ENCODE data around the gene TBC1D22A. TPM values are rescaled to one million over a fixed set of nuclear protein-coding genes. Genes with fewer than 3 reads are reported as not detected.

TBC1D22A gene
- total RNA-seq, 2 experiments from 2014 or later = 38.5 to 41.0 TPM

- H3K36me3 Mint-ChIP-seq (ENCODE audit: low read depth) = peaks cover 52% of the 10 kb centered on the region
- no peak for DNase-seq
- no peaks in the 10 kb centered on the region for H3K9me3 Mint-ChIP-seq
- no peak overlapping the region for H3K4me3 Mint-ChIP-seq
- H3K27ac Mint-ChIP-seq = no peak overlapping the region
- peaks cover 20% of the 10 kb centered on the region for H3K4me1 Mint-ChIP-seq
- H3K27me3 Mint-ChIP-seq = no peaks in the 10 kb centered on the region
- POLR2A ChIA-PET = no interaction called here
- CTCF ChIA-PET = interaction anchor here (2.0 kb wide), 1 partner anchor 38 kb away, joined by 9 read pairs; no protein-coding TSS in a partner anchor
Measured at GRCh38 chr22:46796566-46797195, 34.2 kb downstream of the TBC1D22A start.

DNA sequence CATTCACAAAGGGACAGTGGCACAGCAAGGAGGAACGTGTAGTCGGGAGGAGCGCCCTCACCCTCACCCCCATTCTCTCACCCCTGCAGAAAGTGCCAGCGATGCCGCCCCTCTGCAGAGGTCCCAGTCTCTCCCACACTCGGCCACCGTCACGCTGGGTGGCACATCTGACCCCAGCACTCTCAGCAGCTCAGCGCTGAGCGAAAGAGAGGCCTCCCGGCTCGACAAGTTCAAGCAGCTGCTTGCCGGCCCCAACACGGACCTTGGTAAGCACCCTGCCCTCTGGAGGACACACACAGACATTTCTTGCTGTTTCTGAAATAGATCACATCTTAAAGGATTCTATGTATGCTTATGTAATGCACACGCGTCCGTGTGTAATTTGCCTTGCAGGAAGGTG is 34.9 kb downstream of the TBC1D22A start:
- POLR2A ChIA-PET = no interaction called here
- peaks cover 57% of the 10 kb centered on the region for H3K36me3 Mint-ChIP-seq (ENCODE audit: low read depth)
- peaks cover 16% of the 10 kb centered on the region for H3K4me1 Mint-ChIP-seq
- no peak overlapping the region for H3K27ac Mint-ChIP-seq
- H3K27me3 Mint-ChIP-seq = no peaks in the 10 kb centered on the region
- CTCF ChIA-PET = no interaction called here
- DNase-seq = no peak
- H3K9me3 Mint-ChIP-seq = no peaks in the 10 kb centered on the region
- no peak overlapping the region for H3K4me3 Mint-ChIP-seq

DNA sequence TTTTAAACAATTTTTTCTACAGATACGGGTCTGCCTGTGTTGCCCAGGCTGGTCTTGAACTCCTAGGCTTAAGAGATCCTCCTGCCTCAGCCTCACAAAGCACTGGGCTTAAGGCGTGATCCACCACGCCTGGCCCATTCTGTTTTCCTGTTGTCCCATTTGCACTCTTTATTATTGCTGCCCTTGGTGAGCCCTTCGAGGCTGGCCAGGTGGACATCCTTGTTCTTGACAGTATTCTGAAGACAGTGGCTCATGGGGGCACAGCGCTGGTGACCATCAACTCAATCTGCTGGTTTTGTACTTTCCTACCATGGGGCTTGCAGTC is 35.6 kb downstream of the TBC1D22A start:
- DNase-seq = no peak
- Mint-ChIP-seq H3K27ac (peak overlapping the region; percentile 8), H3K4me3 (no peak overlapping the region), H3K9me3 (no peaks in the 10 kb centered on the region), H3K27me3 (no peaks in the 10 kb centered on the region), H3K36me3 (ENCODE audit: low read depth) (peaks cover 55% of the 10 kb centered on the region), H3K4me1 (peaks cover 14% of the 10 kb centered on the region)
- ChIA-PET CTCF (interaction anchor here (1.0 to 10.0 kb wide), 2 partner anchors 24 to 37 kb away, joined by 5 to 178 read pairs; partner anchors contain the start of gene TBC1D22A), POLR2A (interaction anchor here (1.0 to 1.2 kb wide), 2 partner anchors 23 to 35 kb away, joined by 3 to 5 read pairs; partner anchors contain the start of gene TBC1D22A)

- H3K36me3 Mint-ChIP-seq (ENCODE audit: low read depth) = peaks cover 54% of the 10 kb centered on the region
- H3K4me3 Mint-ChIP-seq = no peak overlapping the region
- H3K27ac Mint-ChIP-seq = no peak overlapping the region
- DNase-seq = peak; percentile 80
- no peaks in the 10 kb centered on the region for H3K27me3 Mint-ChIP-seq
- ChIA-PET CTCF (interaction anchor here (0.6 to 10.0 kb wide), 10 partner anchors 8 to 368 kb away, joined by 3 to 178 read pairs (median 4); partner anchors contain the start of gene TBC1D22A), POLR2A (interaction anchor here (0.8 to 1.2 kb wide), 3 partner anchors 7 to 36 kb away, joined by 3 to 5 read pairs (median 3); partner anchors contain the start of gene TBC1D22A)
- peaks cover 16% of the 10 kb centered on the region for H3K4me1 Mint-ChIP-seq
- no peaks in the 10 kb centered on the region for H3K9me3 Mint-ChIP-seq
Measured at GRCh38 chr22:46798366-46799350, 36.2 kb downstream of the TBC1D22A start.

GRCh38 chr22:46799626-46800025 is 37.2 kb downstream of the TBC1D22A start:
- Mint-ChIP-seq H3K4me1 (peaks cover 16% of the 10 kb centered on the region), H3K36me3 (ENCODE audit: low read depth) (peaks cover 56% of the 10 kb centered on the region), H3K9me3 (no peaks in the 10 kb centered on the region), H3K4me3 (no peak overlapping the region), H3K27me3 (no peaks in the 10 kb centered on the region), H3K27ac (no peak overlapping the region)
- CTCF ChIA-PET = interaction anchor here (1.2 to 10.0 kb wide), 2 partner anchors 39 to 51 kb away, joined by 4 to 178 read pairs; partner anchors contain the start of gene TBC1D22A
- no peak for DNase-seq
- POLR2A ChIA-PET = interaction anchor here (0.8 to 1.0 kb wide), 2 partner anchors 8 to 37 kb away, joined by 3 read pairs; partner anchors contain the start of gene TBC1D22A

GRCh38 chr22:46800102-46800857 is 37.8 kb downstream of the TBC1D22A start:
- no peaks in the 10 kb centered on the region for H3K27me3 Mint-ChIP-seq
- H3K27ac Mint-ChIP-seq = no peak overlapping the region
- no peak overlapping the region for H3K4me3 Mint-ChIP-seq
- H3K4me1 Mint-ChIP-seq = peaks cover 16% of the 10 kb centered on the region
- ChIA-PET CTCF (interaction anchor here (0.8 to 10.0 kb wide), 4 partner anchors 8 to 40 kb away, joined by 3 to 178 read pairs (median 12); partner anchors contain the start of gene TBC1D22A), POLR2A (interaction anchor here (1.0 to 4.5 kb wide), 2 partner anchors 37 to 38 kb away, joined by 3 to 20 read pairs; partner anchors contain the start of gene TBC1D22A)
- DNase-seq = no peak
- no peaks in the 10 kb centered on the region for H3K9me3 Mint-ChIP-seq
- peaks cover 62% of the 10 kb centered on the region for H3K36me3 Mint-ChIP-seq (ENCODE audit: low read depth)

DNA sequence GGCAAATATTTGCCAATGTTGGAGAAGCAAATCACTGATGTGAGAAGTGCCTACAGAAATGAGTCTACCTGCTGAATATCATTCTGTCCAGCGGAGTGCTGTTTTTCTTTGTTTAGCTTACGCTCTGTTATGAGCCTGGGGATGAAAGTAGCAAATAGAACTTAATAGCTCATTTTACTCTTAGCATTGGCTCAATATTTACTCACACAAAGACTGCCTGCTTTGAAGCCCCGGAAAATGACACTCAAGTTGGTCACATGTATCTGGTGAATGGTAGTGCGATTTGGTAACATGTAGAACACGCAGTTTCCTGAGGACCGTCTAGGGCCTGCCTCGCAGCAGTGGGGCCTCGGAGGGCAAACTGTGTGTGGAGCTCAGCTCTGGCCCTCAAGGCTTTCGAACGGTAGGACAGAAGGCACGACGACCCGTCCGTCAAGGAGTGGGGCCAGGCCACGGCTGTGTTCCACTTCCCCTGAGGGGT is 38.9 kb downstream of the TBC1D22A start:
- no peak overlapping the region for H3K4me3 Mint-ChIP-seq
- DNase-seq = no peak
- no peaks in the 10 kb centered on the region for H3K9me3 Mint-ChIP-seq
- H3K4me1 Mint-ChIP-seq = peaks cover 19% of the 10 kb centered on the region
- ChIA-PET POLR2A (interaction anchor here (4.5 kb wide), 1 partner anchor 39 kb away, joined by 20 read pairs; the partner anchor contains the start of gene TBC1D22A), CTCF (interaction anchor here (0.8 to 10.0 kb wide), 5 partner anchors 9 to 41 kb away, joined by 3 to 178 read pairs (median 7); partner anchors contain the start of gene TBC1D22A)
- no peak overlapping the region for H3K27ac Mint-ChIP-seq
- H3K36me3 Mint-ChIP-seq (ENCODE audit: low read depth) = peaks cover 67% of the 10 kb centered on the region
- H3K27me3 Mint-ChIP-seq = no peaks in the 10 kb centered on the region

- H3K4me3 Mint-ChIP-seq = no peak overlapping the region
- H3K9me3 Mint-ChIP-seq = no peaks in the 10 kb centered on the region
- peaks cover 25% of the 10 kb centered on the region for H3K4me1 Mint-ChIP-seq
- no peak for DNase-seq
- CTCF ChIA-PET = interaction anchor here (0.6 to 10.0 kb wide), 9 partner anchors 10 to 239 kb away, joined by 3 to 178 read pairs (median 7); partner anchors contain the start of gene TBC1D22A
- POLR2A ChIA-PET = interaction anchor here (1.3 to 4.5 kb wide), 3 partner anchors 39 to 77 kb away, joined by 3 to 20 read pairs (median 13); partner anchors contain the start of gene TBC1D22A
- H3K27me3 Mint-ChIP-seq = no peaks in the 10 kb centered on the region
- peaks cover 71% of the 10 kb centered on the region for H3K36me3 Mint-ChIP-seq (ENCODE audit: low read depth)
- no peak overlapping the region for H3K27ac Mint-ChIP-seq
Measured at GRCh38 chr22:46801826-46802607, 39.6 kb downstream of the TBC1D22A start.

DNA sequence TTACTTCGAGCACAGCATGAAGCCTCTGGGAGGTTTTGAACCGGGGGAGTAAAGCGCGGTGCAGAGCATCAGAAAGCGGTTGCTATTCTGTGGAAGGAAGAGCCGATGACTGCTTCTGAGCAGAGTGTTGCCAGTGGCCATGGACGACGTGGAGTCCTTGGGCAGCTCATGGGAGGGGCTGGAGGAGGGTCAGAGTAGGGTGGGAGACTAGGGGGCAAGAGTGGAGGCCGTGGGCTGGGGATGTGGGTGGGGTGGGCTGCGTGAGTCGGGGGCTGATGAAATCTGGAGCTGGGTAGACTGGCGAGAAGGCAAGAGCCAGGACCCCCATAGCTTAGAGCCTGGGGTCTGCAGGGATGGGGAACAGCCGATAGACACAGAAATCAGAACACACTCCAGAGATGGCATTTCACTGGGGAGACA is 40.2 kb downstream of the TBC1D22A start:
- H3K27ac Mint-ChIP-seq = no peak overlapping the region

DNA sequence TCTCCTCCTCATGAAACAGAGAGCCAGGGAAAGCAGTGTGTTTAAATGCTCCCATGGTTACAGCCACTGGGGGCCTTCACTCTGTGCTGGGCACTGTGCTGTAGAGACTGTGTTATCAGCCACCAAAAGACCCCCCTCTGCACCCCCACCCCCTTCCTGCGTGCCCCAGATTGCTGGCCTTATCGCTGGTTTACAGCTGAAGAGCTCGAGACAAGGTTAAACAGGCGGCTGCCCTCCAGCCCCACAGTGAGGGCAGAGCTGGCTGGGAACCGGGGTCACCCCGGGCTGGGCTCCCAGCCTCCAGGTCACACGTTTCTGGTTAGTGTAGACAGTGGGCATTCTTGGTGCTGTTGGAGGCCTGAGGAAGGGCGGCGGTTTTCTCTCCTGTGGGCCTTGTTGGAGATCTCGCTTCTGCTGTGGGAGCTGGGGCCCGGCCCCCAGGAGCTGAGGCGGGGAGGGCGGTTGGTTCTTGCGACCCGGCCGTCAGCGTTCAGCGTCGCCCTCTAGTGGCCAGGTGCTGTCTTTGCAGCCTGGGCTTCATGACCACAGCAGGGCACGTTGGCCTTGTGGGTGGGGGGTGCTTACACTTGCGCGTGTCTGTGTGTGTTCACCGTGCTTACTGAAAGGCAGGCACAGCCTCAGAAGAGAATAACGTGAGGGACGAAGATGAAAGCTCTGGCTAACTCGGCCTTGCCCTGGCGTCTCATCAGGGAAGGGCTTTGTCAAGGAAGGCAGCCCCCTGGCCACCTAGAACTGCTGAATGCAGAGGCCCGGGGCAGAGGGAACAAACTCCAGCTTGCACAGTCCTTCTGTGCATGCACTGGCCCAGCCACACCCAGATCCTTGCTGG is 40.8 kb downstream of the TBC1D22A start:
- CTCF ChIA-PET = interaction anchor here (0.6 to 10.0 kb wide), 21 partner anchors 8 to 240 kb away, joined by 3 to 178 read pairs (median 4); partner anchors contain the start of gene TBC1D22A
- POLR2A ChIA-PET = interaction anchor here (1.0 to 4.5 kb wide), 5 partner anchors 40 to 78 kb away, joined by 3 to 20 read pairs (median 4); partner anchors contain the start of gene TBC1D22A
- Mint-ChIP-seq H3K4me3 (no peak overlapping the region), H3K9me3 (no peaks in the 10 kb centered on the region), H3K36me3 (ENCODE audit: low read depth) (peaks cover 61% of the 10 kb centered on the region), H3K27ac (peak overlapping the region; percentile 32), H3K4me1 (peaks cover 28% of the 10 kb centered on the region), H3K27me3 (no peaks in the 10 kb centered on the region)
- DNase-seq = peak; percentile 69

More for the DNA sequence above, 40.2 kb downstream of the TBC1D22A start:
- POLR2A ChIA-PET = interaction anchor here (1.0 to 4.5 kb wide), 4 partner anchors 40 to 77 kb away, joined by 3 to 20 read pairs (median 8); partner anchors contain the start of gene TBC1D22A
- Mint-ChIP-seq H3K4me1 (peaks cover 28% of the 10 kb centered on the region), H3K36me3 (ENCODE audit: low read depth) (peaks cover 68% of the 10 kb centered on the region), H3K27me3 (no peaks in the 10 kb centered on the region), H3K9me3 (no peaks in the 10 kb centered on the region), H3K4me3 (no peak overlapping the region)
- CTCF ChIA-PET = interaction anchor here (0.6 to 10.0 kb wide), 15 partner anchors 8 to 239 kb away, joined by 3 to 178 read pairs (median 5); partner anchors contain the start of gene TBC1D22A
- DNase-seq = no peak
